Tibial artery (tissue), 4 donors: ENCODE data around the gene MYLK.

Experiments
- DNase-seq, 2 donors: peaks; one replicate each; pipeline ENCODE4 v3.0.0-alpha.2; 2019
- H3K27ac ChIP-seq, 2 donors: fragments of 200-600 bp; sonication (generic) in 1 of 2; 1 replicate in 1 of 2; 2 replicates in 1 of 2; pipeline ENCODE4 v1.5.1; 2018 to 2019; ENCODE audit warnings: mild to moderate bottlenecking in 1 of 2
- H3K27me3 ChIP-seq, 2 donors: fragments of 200-600 bp; sonication (generic) in 1 of 2; one replicate each; pipeline versions ENCODE4 v1.5.1 to v1.6.0; 2016 to 2019
- H3K36me3 ChIP-seq, 3 donors: fragments of 200-600 bp; sonication (generic) in 2 of 3; one replicate each; pipeline ENCODE4 v1.5.1; 2016 to 2019; ENCODE audit warnings: mild to moderate bottlenecking in 2 of 3
- H3K4me1 ChIP-seq, 4 donors: fragments of 200-600 bp; sonication (generic) in 2 of 4; 1 replicate in 3 of 4; 2 replicates in 1 of 4; pipeline ENCODE4 v1.5.1; 2016 to 2019
- H3K4me3 ChIP-seq, 2 donors: fragments of 200-600 bp; sonication (generic) in 1 of 2; 1 replicate in 1 of 2; 2 replicates in 1 of 2; pipeline ENCODE4 v1.5.1; 2018 to 2019; ENCODE audit warnings: mild to moderate bottlenecking in 2 of 2
- H3K9me3 ChIP-seq, 3 donors: fragments of 200-600 bp; sonication (generic) in 1 of 3; one replicate each; pipeline ENCODE4 v1.5.1; 2016 to 2019
- CTCF ChIP-seq, 2 experiments: fragments of 200-600 bp in 1 of 2; fragments of 450-650 bp in 1 of 2; IDR thresholded peaks; one replicate each; pipeline ENCODE4 v1.5.1; 2017 to 2019; ENCODE audit warnings: antibody characterized with exemption in 2 of 2, mild to moderate bottlenecking in 1 of 2, moderate library complexity in 1 of 2
- intact Hi-C: fragments of 100-400 bp; cut with DNase I; formaldehyde crosslinking; loops from one replicate; pipeline ENCODE4 v1.15.0; 2023; ENCODE audit warnings: low total_unique reads

The MYLK gene

GRCh38 chr3:123641505-123641904, 242.6 kb downstream of the MYLK start:
- Histone ChIP-seq H3K4me3 (no peak overlapping the region), H3K36me3 (peaks cover 74 to 89% (median 84%) of the 10 kb centered on the region in 3 donors), H3K27me3 (no peaks in the 10 kb centered on the region), H3K27ac (peak overlapping the region; percentile 71 to 94), H3K4me1 (peaks cover 0 to 72% (median 31%) of the 10 kb centered on the region in 4 donors), H3K9me3 (no peaks in the 10 kb centered on the region)
- peak in 1 of 2 donors; percentile 27 for DNase-seq
- no peak for TF ChIP-seq CTCF (IDR thresholded peaks at IDR 0.05)
- intact Hi-C loops: no loop called here

- DNase-seq: peak in 1 of 2 donors; percentile 63
- H3K36me3 ChIP-seq: peaks cover 69 to 89% (median 84%) of the 10 kb centered on the region in 3 donors
- H3K4me1 ChIP-seq: peaks cover 0 to 77% (median 36%) of the 10 kb centered on the region in 4 donors
- TF ChIP-seq CTCF (IDR thresholded peaks at IDR 0.05): no peak
- intact Hi-C loops: no loop called here
- H3K4me3 ChIP-seq: no peak overlapping the region
- H3K27ac ChIP-seq: peak overlapping the region; percentile 71 to 94
- H3K27me3 ChIP-seq: no peaks in the 10 kb centered on the region
- H3K9me3 ChIP-seq: no peaks in the 10 kb centered on the region
Observed at GRCh38 chr3:123640740-123641462, 243.2 kb downstream of the MYLK start.

- Histone ChIP-seq H3K4me1 (peaks cover 0 to 77% (median 40%) of the 10 kb centered on the region in 4 donors), H3K27me3 (no peaks in the 10 kb centered on the region), H3K36me3 (peaks cover 63 to 86% (median 81%) of the 10 kb centered on the region in 3 donors), H3K27ac (peak overlapping the region; percentile 43 to 94), H3K9me3 (no peaks in the 10 kb centered on the region), H3K4me3 (no peak overlapping the region)
- DNase-seq: peak in 1 of 2 donors; percentile 67
- intact Hi-C loops: no loop called here
- no peak for TF ChIP-seq CTCF (IDR thresholded peaks at IDR 0.05)
Observed at GRCh38 chr3:123640311-123640710, 243.8 kb downstream of the MYLK start.

GRCh38 chr3:123638936-123639689, 245.0 kb downstream of the MYLK start:
- peak in 1 of 2 donors; percentile 48 for DNase-seq
- Histone ChIP-seq H3K36me3 (peaks cover 56 to 86% (median 78%) of the 10 kb centered on the region in 3 donors), H3K9me3 (no peaks in the 10 kb centered on the region), H3K4me3 (no peak overlapping the region), H3K27me3 (no peaks in the 10 kb centered on the region), H3K4me1 (peaks cover 0 to 77% (median 46%) of the 10 kb centered on the region in 4 donors), H3K27ac (peak overlapping the region; percentile 42 to 94)
- intact Hi-C loops: no loop called here
- TF ChIP-seq CTCF (IDR thresholded peaks at IDR 0.05): no peak

- Histone ChIP-seq H3K27me3 (no peaks in the 10 kb centered on the region), H3K4me1 (peaks cover 0 to 77% (median 55%) of the 10 kb centered on the region in 4 donors), H3K9me3 (no peaks in the 10 kb centered on the region), H3K4me3 (no peak overlapping the region), H3K27ac (peak overlapping the region; percentile 42 to 94), H3K36me3 (peaks cover 49 to 77% (median 67%) of the 10 kb centered on the region in 3 donors)
- intact Hi-C loops: no loop called here
- no peak for TF ChIP-seq CTCF (IDR thresholded peaks at IDR 0.05)
- DNase-seq: peak in 1 of 2 donors; percentile 52
Observed at GRCh38 chr3:123637841-123638240, 246.3 kb downstream of the MYLK start.
